Measurements from ENCODE around the gene ACTN1.

ACTN1 gene

DNA sequence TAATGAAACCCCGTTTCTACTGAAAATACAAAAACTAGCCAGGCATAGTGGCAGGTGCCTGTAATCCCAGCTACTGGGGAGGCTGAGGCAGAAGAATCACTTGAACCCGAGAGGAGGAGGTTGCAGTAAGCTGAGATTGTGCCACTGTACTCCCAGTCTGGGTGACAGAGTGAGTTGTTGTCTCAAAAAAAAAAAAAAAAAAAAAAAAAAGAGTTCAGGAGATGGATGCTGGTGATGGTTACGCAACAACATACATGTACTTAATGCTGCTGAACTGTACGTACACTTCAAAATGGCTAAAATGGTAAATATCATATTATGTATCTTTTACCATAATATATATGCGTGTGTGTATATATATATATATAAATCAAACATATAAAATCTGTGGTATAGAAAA lies 29.0 kb downstream of the ACTN1 start:
- no peak overlapping the region for H3K4me3 ChIP-seq (ENCODE audit: low read depth, low read length)
- no peak for TF ChIP-seq CTCF (IDR thresholded peaks at IDR 0.05; ENCODE audit: low read depth, low read length)

DNA sequence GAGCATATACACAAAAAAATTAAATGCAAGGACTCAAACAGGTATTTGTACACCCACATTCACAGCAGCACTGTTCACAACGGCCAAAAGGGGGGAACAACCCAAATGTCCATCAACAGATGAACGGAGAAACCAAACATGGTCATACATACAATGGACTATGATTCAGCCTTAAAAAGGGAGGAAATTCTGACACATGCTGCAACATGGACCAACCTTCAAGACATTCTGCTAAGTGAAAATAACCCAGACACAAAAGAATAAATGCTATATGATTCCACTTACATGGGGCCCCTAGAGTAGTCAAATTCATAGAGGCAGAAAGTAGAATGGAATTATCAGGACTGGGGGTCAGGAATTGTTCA lies 29.5 kb downstream of the ACTN1 start:
- no peak overlapping the region for H3K4me3 ChIP-seq (ENCODE audit: low read depth, low read length)
- no peak for TF ChIP-seq CTCF (IDR thresholded peaks at IDR 0.05; ENCODE audit: low read depth, low read length)

DNA sequence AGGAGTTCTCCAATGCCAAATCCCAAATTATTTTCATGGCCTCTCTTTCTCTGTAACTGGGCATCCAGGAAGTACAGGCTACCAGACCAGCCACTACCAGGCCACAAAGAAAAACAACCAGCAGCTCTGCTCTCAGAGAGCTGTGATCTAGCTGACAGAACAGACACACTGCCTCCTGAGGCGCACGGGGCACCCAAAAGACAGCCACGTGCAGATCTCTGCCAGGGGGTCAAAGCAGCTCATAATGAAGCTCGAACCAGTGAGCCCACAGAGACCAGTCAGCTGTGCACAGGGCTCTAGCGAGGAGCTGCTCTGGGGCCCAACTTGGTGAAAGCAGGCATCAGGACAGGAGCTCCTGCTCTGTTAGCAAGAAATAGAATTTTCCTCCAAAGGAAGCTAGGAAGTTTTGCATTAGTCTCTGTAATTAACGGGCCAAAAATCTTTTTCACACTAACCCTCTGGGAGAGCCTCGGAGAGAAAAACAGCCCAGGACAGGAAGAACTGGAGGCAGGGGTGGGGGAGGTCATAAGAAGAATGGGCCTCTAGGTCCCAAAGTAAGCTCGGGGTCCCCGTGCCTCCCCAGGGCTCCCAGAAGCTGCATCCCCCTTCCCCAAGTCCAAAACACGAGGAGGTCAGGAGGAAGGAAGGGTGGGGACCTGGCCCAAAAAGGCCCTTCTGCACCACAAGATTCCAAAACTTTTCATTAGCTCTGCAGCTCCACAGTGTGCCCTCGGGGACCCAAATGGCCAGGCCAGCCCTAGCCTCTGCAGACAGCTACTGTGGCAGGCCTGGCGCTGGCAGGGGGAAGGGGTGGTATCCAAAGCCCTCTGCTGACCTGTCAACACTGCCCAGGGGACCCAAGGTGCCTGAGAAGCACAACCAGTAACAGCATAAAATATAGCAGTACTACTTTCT lies 30.2 kb downstream of the ACTN1 start:
- no peak for TF ChIP-seq CTCF (IDR thresholded peaks at IDR 0.05; ENCODE audit: low read depth, low read length)
- H3K4me3 ChIP-seq (ENCODE audit: low read depth, low read length), result no peak overlapping the region

DNA sequence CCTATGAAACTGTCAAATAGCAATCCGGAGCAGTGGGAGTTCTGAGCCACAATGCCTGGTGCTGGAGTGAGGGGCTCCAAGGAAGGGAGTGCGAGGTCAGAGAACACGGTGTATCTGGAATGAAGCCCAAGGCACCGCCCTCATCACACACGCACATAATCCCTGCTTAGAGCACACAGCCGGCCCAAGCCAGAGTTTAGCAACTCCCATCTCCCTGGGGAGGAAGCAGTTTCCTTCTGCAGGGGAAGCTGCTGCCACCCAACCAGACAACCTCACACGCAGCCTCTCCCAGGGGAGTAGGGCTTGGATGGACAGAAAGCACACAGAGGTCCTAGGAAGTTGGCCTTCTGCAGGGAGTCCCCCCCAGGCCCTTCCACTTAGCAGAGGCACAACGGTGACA lies 31.3 kb downstream of the ACTN1 start:
- TF ChIP-seq CTCF (IDR thresholded peaks at IDR 0.05; ENCODE audit: low read depth, low read length), result no peak
- H3K4me3 ChIP-seq (ENCODE audit: low read depth, low read length), result no peak overlapping the region

DNA sequence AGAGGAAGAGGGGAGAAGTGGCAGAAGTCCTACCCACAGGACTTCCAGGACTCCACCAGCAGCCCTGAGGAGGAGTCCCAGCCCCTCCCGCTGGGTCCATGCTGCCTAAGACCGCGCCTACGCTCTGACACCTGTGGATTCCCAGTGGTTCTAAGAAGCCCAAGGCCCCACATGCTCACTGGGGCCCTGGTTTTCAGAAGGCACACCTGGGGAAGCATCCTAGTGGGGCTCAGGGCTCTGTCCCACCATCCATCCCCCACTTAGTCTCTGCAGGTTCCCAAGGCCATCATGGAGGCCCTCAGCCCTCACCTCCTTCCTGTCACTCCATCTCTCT lies 32.6 kb downstream of the ACTN1 start:
- H3K4me3 ChIP-seq (ENCODE audit: low read depth, low read length), result no peak overlapping the region
- no peak for TF ChIP-seq CTCF (IDR thresholded peaks at IDR 0.05; ENCODE audit: low read depth, low read length)

DNA sequence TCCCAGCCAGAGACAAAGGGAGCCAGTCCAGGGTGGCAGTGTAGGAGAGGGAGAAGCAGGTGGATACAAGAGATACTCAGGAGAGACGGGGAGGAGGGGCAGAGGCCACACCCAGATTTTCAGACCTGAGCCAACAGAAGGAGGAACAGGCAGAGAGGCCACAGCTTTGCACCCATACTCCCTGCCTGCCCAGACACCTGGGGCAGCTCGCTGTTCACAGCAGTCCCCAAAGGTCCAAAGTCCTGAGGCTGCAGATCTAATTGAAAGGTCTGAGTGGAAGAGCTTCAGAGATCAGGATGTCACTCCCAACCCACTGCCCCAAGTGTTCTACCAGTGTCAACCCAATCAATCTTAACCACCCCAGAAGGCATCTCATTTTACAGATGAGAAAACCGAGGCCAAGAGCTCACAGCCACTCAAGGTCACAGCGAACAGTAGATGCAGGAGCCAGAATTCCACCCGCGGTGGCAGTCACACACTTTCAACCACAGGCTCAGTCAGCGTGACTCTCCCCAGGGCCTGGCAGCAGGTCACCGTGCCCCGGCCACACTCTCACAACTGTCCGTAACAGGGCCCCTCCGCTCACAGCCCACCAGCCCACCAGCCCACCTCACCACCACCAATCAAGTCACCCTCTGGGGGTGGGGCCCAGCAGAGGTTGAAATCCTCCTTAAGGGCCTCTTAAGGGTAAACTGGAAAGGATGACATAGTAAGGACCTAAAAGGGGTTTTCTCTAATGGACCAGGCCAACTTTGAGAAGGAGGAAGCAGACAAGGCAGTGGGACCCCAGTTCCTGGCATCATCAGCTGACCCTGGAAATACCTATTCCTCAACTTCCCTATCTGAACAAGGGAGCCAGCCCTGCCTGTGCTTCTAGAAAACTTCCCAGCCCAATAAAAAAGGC lies 33.3 kb downstream of the ACTN1 start:
- no peak for TF ChIP-seq CTCF (IDR thresholded peaks at IDR 0.05; ENCODE audit: low read depth, low read length)
- H3K4me3 ChIP-seq (ENCODE audit: low read depth, low read length), result no peak overlapping the region

- TF ChIP-seq CTCF (IDR thresholded peaks at IDR 0.05; ENCODE audit: low read depth, low read length), result no peak
- no peak overlapping the region for H3K4me3 ChIP-seq (ENCODE audit: low read depth, low read length)
Measured at GRCh38 chr14:68945190-68945584, 33.9 kb downstream of the ACTN1 start.

Data from WI38 (cell line).